ENCODE results near the gene IDUA. TPM values are rescaled to one million over a fixed set of nuclear protein-coding genes. Genes with fewer than 3 reads are reported as not detected.

The IDUA gene
- total RNA-seq, 2 experiments from 2014 or later, result 18.8 to 19.0 TPM

DNA sequence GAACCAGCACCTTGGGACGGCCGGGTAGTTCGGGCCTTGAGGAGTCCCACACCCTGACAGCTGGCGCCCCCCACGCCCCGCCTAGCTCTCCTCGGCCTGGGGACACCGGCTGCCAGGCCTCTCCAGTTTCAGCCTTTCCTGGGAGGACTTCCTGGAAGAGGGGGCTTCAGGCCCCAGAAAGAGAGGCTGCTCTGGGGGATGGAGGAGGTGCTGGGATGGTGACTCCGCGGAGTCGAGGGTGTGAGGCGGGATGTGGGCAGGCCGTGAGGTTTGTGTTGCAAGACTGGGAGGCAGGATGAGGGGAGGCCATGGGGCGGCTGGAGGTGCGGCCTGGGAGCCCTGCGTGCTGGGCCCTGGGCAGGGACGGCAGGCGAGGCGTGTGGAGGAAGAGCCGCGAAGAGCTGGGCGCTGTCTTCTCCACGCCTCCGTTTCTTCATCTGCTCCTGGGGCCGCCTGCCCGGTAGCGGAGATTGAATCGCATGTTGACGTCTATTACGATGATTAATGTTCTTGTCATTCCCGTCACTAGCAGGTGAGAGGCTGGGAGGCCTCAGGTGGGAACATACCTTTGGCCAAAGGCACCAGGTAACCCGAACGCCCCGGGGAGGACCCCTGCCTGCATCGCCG lies 23.7 kb downstream of the IDUA start:
- H3K27me3 Mint-ChIP-seq, result peaks cover 29% of the 10 kb centered on the region
- ChIA-PET POLR2A (interaction anchor here (0.9 to 2.0 kb wide), 9 partner anchors 20 to 886 kb away, joined by 3 to 11 read pairs (median 4); partner anchors contain the start of genes CTBP1, GAK, IDUA and TMEM175), CTCF (interaction anchor here (0.9 to 1.3 kb wide), 2 partner anchors 77 to 268 kb away, joined by 3 read pairs; no protein-coding TSS in a partner anchor)
- no peaks in the 10 kb centered on the region for H3K36me3 Mint-ChIP-seq (ENCODE audit: low read depth)
- peak; percentile 87 for DNase-seq
- peak overlapping the region; percentile 76 for H3K4me3 Mint-ChIP-seq
- H3K4me1 Mint-ChIP-seq, result peaks cover 13% of the 10 kb centered on the region
- no peaks in the 10 kb centered on the region for H3K9me3 Mint-ChIP-seq
- peak overlapping the region; percentile 82 for H3K27ac Mint-ChIP-seq

DNA sequence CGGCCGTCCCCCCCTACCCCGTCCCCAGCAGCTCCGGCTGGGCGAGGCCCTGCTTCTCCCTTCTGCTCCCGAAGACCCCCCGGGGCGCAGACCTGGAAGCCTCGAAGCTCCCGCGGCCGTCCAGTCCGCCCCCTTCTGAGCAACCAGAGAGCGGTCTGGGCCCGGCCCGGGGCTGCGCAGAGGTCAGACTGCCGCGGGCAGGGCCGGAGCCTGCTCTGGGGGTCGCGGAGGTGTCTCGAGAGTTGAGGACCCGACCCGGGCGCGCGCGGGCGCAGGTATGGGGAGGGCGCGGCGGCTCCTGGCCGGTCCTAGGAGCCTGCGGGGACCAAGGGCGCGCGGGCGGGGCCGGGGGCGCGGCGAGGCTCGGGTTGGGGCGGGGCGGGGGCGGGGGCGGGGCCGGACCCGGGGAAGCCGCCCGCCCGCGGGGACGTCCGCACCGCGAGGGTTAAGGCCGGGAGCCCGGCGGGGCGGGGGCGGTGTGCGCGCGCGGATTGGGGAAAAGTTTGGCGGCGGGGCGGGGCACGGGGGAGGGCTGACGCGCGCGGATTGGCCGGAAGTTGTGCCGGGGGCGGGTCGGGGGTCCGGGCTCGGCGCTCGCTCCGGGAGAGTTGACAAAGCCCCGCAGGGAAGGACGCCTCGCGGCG lies 24.3 kb downstream of the IDUA start, which contains the start of gene FGFRL1:
TSS of gene FGFRL1 (plus strand) at position 605 of the 644 bp plus-strand sequence. CDS start 860 bp downstream, outside the sequence.
- H3K4me3 Mint-ChIP-seq, result peak within 1 kb of the TSS; percentile 76
- H3K36me3 Mint-ChIP-seq (ENCODE audit: low read depth), result no peaks in the 10 kb centered on the region
- H3K4me1 Mint-ChIP-seq, result peaks cover 13% of the 10 kb centered on the region
- H3K27ac Mint-ChIP-seq, result peak within 1 kb of the TSS; percentile 82
- no peaks in the 10 kb centered on the region for H3K9me3 Mint-ChIP-seq
- DNase-seq, result peak; percentile 93
- CTCF ChIA-PET, result interaction anchor here (1.3 kb wide), 1 partner anchor 268 kb away, joined by 3 read pairs; no protein-coding TSS in a partner anchor
- H3K27me3 Mint-ChIP-seq, result peaks cover 27% of the 10 kb centered on the region
- POLR2A ChIA-PET, result interaction anchor here (0.9 to 2.0 kb wide), 10 partner anchors 20 to 887 kb away, joined by 3 to 11 read pairs (median 4); partner anchors contain the start of genes CTBP1, GAK, IDUA and TMEM175

DNA sequence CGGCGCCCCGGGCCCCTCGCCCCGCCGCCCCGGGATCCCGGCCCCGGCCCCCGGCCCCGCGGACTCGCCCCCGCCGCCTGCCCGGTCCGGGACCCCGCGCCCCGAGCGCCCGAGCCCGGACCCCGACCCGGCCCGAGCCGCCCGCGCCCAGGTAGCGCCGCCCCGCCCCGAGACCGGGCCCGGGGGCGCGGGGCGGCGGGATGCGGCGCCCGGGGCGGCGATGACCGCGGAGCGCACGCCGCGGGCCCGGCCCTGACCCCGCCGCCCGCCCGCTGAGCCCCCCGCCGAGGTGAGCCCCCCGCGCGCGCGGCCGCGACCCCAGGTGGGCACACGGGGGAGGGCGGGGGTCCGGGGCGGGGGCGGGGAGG lies 24.8 kb downstream of the IDUA start:
- no peak overlapping the region for H3K4me3 Mint-ChIP-seq
- H3K4me1 Mint-ChIP-seq, result peaks cover 13% of the 10 kb centered on the region
- no peaks in the 10 kb centered on the region for H3K36me3 Mint-ChIP-seq (ENCODE audit: low read depth)
- H3K27me3 Mint-ChIP-seq, result peaks cover 23% of the 10 kb centered on the region
- CTCF ChIA-PET, result no interaction called here
- POLR2A ChIA-PET, result interaction anchor here (1.3 kb wide), 1 partner anchor 238 kb away, joined by 3 read pairs; no protein-coding TSS in a partner anchor
- H3K9me3 Mint-ChIP-seq, result no peaks in the 10 kb centered on the region
- no peak overlapping the region for H3K27ac Mint-ChIP-seq
- no peak for DNase-seq

DNA sequence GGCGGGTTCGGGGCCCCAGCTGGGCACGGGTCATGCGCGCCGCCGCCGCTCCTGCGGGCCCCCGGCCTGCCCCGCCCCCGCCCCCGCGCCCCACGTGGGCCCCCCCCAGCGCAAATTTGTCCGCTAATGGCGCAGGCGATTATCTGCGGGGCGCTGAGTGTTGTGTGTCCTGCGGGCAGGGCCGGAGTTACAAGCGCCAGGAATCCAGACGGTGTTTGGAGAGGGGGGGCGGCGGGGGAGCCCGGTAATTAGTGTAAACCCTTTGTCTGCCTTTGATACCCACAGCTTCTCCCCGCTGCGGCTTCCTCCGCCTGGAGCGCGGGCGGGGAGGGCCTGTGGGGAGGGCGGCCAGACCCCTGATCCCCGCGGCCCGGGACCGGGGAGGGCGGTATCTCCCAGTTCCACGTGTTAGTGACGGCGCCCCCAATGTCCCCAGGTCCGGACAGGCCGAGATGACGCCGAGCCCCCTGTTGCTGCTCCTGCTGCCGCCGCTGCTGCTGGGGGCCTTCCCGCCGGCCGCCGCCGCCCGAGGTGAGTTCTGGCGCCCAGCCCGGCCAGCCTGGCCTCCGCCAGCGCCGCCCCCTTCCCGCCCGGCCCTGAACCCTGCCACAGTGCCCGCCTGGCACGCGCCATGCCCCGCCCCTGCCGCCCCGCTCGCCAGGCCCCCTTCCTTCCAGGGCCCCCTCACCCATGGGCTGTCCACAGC lies 25.3 kb downstream of the IDUA start:
- Mint-ChIP-seq H3K27ac (no peak overlapping the region), H3K27me3 (peaks cover 18% of the 10 kb centered on the region), H3K9me3 (no peaks in the 10 kb centered on the region), H3K36me3 (ENCODE audit: low read depth) (no peaks in the 10 kb centered on the region), H3K4me3 (peak overlapping the region; percentile 56), H3K4me1 (peaks cover 13% of the 10 kb centered on the region)
- CTCF ChIA-PET, result no interaction called here
- DNase-seq, result peak; percentile 28
- POLR2A ChIA-PET, result interaction anchor here (1.3 kb wide), 1 partner anchor 237 kb away, joined by 3 read pairs; no protein-coding TSS in a partner anchor

DNA sequence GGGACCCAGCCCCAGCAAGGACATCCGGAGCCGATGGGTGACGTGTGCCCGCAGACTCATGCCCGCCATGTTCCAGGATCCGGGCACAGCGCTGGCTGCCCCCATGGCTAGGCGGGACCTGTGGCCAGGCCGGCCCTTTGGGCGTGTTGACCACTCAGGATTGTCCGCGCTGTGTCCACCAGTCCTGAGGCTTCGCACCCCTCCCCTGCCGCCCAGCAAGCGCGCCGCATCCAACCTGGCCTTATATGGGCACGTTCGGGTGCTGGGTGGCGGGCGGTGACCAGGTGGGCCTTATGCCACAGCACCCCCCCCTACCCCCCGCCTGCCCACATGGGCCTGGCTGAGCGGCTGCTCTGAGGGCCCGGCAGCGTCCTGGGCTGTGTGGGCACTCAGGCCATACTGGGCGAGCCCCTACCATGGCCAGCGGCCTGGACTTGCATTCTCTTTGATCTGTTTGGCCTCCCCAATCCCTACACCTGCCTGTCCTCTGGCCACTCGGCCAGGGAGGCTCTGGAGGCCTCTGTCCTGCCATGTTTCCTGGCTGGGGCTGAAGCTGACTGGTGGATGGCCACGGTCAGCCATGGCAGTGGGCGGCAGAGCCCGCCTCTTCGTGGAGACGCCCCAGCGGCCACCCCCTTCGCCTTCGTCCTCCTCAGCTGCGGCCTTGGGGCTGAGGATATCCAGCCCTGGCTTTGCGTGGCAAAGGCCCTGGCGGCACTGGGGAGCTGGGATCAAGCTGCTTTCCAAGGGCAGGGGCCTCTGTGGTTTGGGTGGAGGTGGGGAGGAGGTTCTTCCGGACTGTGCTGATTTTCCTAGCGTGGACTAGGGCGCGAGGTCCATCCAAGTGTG lies 26.6 kb downstream of the IDUA start:
- H3K27me3 Mint-ChIP-seq, result peaks cover 7% of the 10 kb centered on the region
- H3K27ac Mint-ChIP-seq, result no peak overlapping the region
- no peak overlapping the region for H3K4me3 Mint-ChIP-seq
- H3K9me3 Mint-ChIP-seq, result no peaks in the 10 kb centered on the region
- no peaks in the 10 kb centered on the region for H3K36me3 Mint-ChIP-seq (ENCODE audit: low read depth)
- CTCF ChIA-PET, result no interaction called here
- POLR2A ChIA-PET, result no interaction called here
- DNase-seq, result no peak
- peaks cover 13% of the 10 kb centered on the region for H3K4me1 Mint-ChIP-seq

DNA sequence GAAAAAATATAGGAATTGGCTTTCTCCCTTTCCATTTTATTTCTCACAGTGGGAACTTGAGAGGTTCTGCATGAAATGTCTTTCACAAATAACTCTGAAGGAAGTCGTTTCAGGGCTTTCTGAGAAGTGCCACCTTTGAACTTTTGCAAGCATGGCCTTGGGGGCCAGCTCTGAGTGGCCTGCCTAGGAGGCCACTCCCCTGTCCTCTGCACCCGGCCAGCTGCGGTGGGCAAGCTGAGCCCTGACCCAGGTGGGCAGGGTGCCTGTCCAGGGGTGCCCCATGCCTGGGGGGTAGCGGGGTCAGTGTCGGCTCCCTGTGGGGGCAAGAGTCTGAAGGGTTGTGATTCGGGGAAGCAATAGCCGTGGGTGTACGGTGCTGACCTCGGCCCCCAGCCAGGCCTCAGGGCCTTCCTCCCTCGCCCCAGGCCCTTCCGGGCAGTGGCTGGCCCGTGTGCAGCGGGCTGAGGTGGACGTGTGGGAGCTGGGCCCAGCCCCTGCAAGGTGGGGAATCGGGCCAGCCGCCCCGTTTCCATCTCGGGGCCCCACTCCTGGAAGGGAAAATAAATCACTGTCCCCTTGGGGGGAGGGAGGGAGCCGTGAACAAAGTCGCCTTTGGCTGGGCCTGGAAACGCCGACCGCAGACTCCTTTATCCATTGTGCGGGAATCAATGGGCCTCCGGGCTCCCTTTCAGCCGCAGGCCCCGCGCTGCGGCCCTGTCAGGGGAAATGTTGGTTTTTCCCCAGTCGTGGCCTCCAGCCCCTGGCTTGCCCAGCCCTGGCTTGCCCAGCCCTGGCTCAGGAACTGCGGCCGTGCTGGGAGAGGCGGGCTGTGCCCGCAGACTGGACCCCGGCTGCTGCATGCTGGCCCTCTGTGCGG lies 27.7 kb downstream of the IDUA start:
- ChIA-PET POLR2A (no interaction called here), CTCF (no interaction called here)
- H3K4me3 Mint-ChIP-seq, result no peak overlapping the region
- H3K27ac Mint-ChIP-seq, result no peak overlapping the region
- H3K36me3 Mint-ChIP-seq (ENCODE audit: low read depth), result no peaks in the 10 kb centered on the region
- no peaks in the 10 kb centered on the region for H3K9me3 Mint-ChIP-seq
- DNase-seq, result no peak
- peaks cover 9% of the 10 kb centered on the region for H3K4me1 Mint-ChIP-seq
- no peaks in the 10 kb centered on the region for H3K27me3 Mint-ChIP-seq

GRCh38 chr4:1015179-1015578 lies 28.3 kb downstream of the IDUA start:
- no peak for DNase-seq
- H3K27me3 Mint-ChIP-seq, result no peaks in the 10 kb centered on the region
- H3K4me1 Mint-ChIP-seq, result peaks cover 12% of the 10 kb centered on the region
- no peak overlapping the region for H3K27ac Mint-ChIP-seq
- ChIA-PET POLR2A (no interaction called here), CTCF (no interaction called here)
- H3K9me3 Mint-ChIP-seq, result no peaks in the 10 kb centered on the region
- H3K36me3 Mint-ChIP-seq (ENCODE audit: low read depth), result no peaks in the 10 kb centered on the region
- H3K4me3 Mint-ChIP-seq, result no peak overlapping the region

- POLR2A ChIA-PET, result no interaction called here
- Mint-ChIP-seq H3K4me3 (no peak overlapping the region), H3K4me1 (peaks cover 7% of the 10 kb centered on the region), H3K36me3 (ENCODE audit: low read depth) (no peaks in the 10 kb centered on the region), H3K9me3 (no peaks in the 10 kb centered on the region), H3K27ac (no peak overlapping the region), H3K27me3 (no peaks in the 10 kb centered on the region)
- CTCF ChIA-PET, result no interaction called here
- DNase-seq, result no peak
Measured at GRCh38 chr4:1015746-1016145, 28.9 kb downstream of the IDUA start.

- DNase-seq, result no peak
- Mint-ChIP-seq H3K4me3 (no peak overlapping the region), H3K9me3 (no peaks in the 10 kb centered on the region), H3K27me3 (no peaks in the 10 kb centered on the region), H3K36me3 (ENCODE audit: low read depth) (no peaks in the 10 kb centered on the region), H3K27ac (no peak overlapping the region), H3K4me1 (peaks cover 7% of the 10 kb centered on the region)
- POLR2A ChIA-PET, result no interaction called here
- CTCF ChIA-PET, result no interaction called here
Measured at GRCh38 chr4:1017211-1017610, 30.4 kb downstream of the IDUA start.

DNA sequence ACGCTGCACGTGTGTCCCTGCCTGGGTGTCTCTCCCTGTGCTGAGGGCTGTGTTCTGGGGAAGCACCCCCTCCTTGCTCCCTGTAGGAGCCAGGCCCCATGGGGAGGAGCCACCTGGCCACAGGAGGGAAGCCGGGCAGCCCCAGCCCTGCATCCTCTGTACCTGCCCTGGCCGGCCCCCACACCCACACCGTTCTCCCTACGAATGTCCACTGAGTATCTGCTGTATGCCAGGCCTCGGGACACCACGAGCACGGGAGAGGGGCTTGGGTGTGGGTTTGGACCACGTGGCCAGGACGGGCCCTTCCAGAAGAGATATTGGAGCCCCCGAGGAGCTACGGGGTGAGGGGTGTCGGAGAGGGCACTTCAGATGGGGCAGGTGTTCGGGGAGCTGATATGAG lies 30.9 kb downstream of the IDUA start:
- POLR2A ChIA-PET, result no interaction called here
- peaks cover 7% of the 10 kb centered on the region for H3K4me1 Mint-ChIP-seq

DNA sequence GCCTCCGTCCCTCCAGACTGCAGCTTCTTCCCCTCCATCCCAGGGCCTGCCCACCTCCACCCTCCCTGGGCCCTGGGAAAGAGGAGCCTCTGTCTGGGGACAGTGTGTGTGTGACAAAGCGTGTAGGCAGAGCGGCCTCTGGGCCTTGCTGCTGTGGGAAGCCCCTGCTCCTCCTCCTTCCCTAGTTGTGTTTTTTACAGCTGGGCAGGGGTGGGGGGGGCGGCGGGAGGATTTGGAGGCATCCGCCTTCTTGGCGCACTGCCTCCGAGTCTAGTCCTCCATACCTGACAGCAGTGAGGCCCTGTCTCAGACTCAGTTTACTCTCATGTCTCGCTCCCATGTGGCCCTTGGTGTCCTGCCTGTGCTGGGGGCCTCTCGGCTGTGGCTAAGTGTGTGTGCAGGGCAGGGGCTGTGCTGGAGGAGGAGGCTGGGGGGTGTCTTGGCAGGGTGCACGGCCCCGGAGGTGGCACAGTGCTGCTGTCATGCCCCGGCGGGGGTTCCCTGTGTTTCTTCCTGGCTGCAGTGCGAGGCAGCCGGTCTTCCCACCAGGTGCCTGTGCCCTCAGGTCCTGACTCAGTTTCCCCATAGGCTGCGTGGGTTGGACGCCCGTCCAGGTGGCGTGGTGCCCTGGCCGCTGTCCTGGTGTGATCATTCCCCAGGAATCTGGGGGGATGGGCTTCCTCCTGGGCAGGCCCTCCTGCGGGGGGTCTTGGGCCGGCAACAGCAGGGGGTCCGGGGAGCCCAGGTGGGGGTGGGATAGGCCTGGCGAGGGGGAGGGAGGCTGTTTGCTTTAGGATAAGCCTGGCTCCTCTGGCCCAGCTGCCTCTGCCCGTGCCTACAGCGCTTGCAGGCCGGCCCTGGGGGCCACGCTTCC lies 31.5 kb downstream of the IDUA start:
- no peak for DNase-seq
- H3K9me3 Mint-ChIP-seq, result no peaks in the 10 kb centered on the region
- H3K4me3 Mint-ChIP-seq, result no peak overlapping the region
- H3K27ac Mint-ChIP-seq, result no peak overlapping the region
- H3K36me3 Mint-ChIP-seq (ENCODE audit: low read depth), result no peaks in the 10 kb centered on the region
- POLR2A ChIA-PET, result no interaction called here
- peaks cover 7% of the 10 kb centered on the region for H3K4me1 Mint-ChIP-seq
- CTCF ChIA-PET, result no interaction called here
- no peaks in the 10 kb centered on the region for H3K27me3 Mint-ChIP-seq

More for the DNA sequence above, 30.9 kb downstream of the IDUA start:
- Mint-ChIP-seq H3K27me3 (no peaks in the 10 kb centered on the region), H3K36me3 (ENCODE audit: low read depth) (no peaks in the 10 kb centered on the region), H3K27ac (no peak overlapping the region), H3K4me3 (no peak overlapping the region), H3K9me3 (no peaks in the 10 kb centered on the region)
- DNase-seq, result no peak
- CTCF ChIA-PET, result no interaction called here
